Transverse colon (tissue), 4 donors: ENCODE data around the gene SNX25. TPM values are rescaled to one million over a fixed set of nuclear protein-coding genes. Genes with fewer than 3 reads are reported as not detected.

ENCODE experiments used
- DNase-seq: peaks from one replicate; pipeline ENCODE4 v3.0.0-alpha.2; 2019
- H3K27ac ChIP-seq, 4 donors: fragments of 200-600 bp; sonication (generic); 2 replicates each; pipeline ENCODE4 v1.5.1; 2016 to 2018; ENCODE audit warnings: inconsistent platforms in 4 of 4
- H3K27me3 ChIP-seq: fragments of 200-600 bp; sonication (generic); 2 replicates; pipeline ENCODE4 v1.5.1; 2017; ENCODE audit warnings: inconsistent platforms
- H3K36me3 ChIP-seq, 4 donors: fragments of 200-600 bp; sonication (generic); 2 replicates each; pipeline ENCODE4 v1.5.1; 2017 to 2019; ENCODE audit warnings: inconsistent platforms in 4 of 4
- H3K4me1 ChIP-seq, 4 donors: fragments of 200-600 bp; sonication (generic); 2 replicates each; pipeline ENCODE4 v1.5.1; 2017 to 2020; ENCODE audit warnings: inconsistent platforms in 4 of 4
- H3K4me3 ChIP-seq, 4 donors: fragments of 200-600 bp; sonication (generic); 1 replicate in 1 of 4; 2 replicates in 3 of 4; pipeline versions ENCODE4 v1.5.1 to v1.6.1; 2017 to 2019; ENCODE audit warnings: inconsistent platforms in 4 of 4
- H3K9me3 ChIP-seq, 2 donors: fragments of 200-600 bp; sonication (generic); 2 replicates each; pipeline ENCODE4 v1.5.1; 2017 to 2019; ENCODE audit warnings: inconsistent platforms in 2 of 2
- EP300 ChIP-seq: sonication (generic); formaldehyde crosslinking; IDR thresholded peaks from one replicate; pipeline ENCODE4 v1.6.1; 2017; ENCODE audit warnings: antibody characterized with exemption, low read depth
- POLR2A ChIP-seq: fragments of 450-650 bp; IDR thresholded peaks from one replicate; pipeline ENCODE4 v1.6.1; 2016; ENCODE audit warnings: antibody characterized with exemption, mild to moderate bottlenecking, moderate library complexity
- POLR2AphosphoS5 ChIP-seq, 3 donors: sonication (generic); formaldehyde crosslinking; IDR thresholded peaks; one replicate each; pipeline ENCODE4 v1.6.1; 2016; ENCODE audit warnings: antibody characterized with exemption in 3 of 3
- WGBS, 2 donors: methylation state at CpG; one replicate each; pipeline ENCODE4 v1.1.5; 2018; ENCODE audit warnings: low coverage in 1 of 2; 5-methylcytosine and 5-hydroxymethylcytosine counted together
- in situ Hi-C, 4 donors: fragments of 200-750 bp; cut with MboI; loops; one replicate each; pipeline versions ENCODE4 v1.15.0 to v1.15.1; 2017; ENCODE audit warnings: low sequenced_read_pairs in 3 of 4, low pct_ligation_motif_present in 1 of 4, low pct_unique_long_range_greater_than_20kb in 1 of 4
- intact Hi-C: fragments of 100-400 bp; cut with DNase I; formaldehyde crosslinking; loops from one replicate; pipeline ENCODE4 v1.15.1; 2023; ENCODE audit warnings: low total_unique reads
- total RNA-seq, 4 donors: library from RNA; depleted of rRNA; stranded (reverse); fragments of >200 nt; gene quantifications; one replicate each; pipeline ENCODE4 v1.1.0, GENCODE V29; 2016
- TF ChIP-seq, protein P1 (sequence below), 5 experiments: fragments of 200-600 bp in 3 of 5; fragments of 450-650 bp in 2 of 5; sonication (generic) in 3 of 5; IDR thresholded peaks; 1 replicate in 2 of 5; 2 replicates in 3 of 5; pipeline ENCODE4 v1.5.1; 2016 to 2017; ENCODE audit warnings: antibody characterized with exemption in 5 of 5, inconsistent platforms in 3 of 5, mild to moderate bottlenecking in 2 of 5, moderate library complexity in 1 of 5

SNX25 gene
- total RNA-seq, 4 donors from 2014 or later = 17.1 to 68.5 (median 19.5) TPM

DNA sequence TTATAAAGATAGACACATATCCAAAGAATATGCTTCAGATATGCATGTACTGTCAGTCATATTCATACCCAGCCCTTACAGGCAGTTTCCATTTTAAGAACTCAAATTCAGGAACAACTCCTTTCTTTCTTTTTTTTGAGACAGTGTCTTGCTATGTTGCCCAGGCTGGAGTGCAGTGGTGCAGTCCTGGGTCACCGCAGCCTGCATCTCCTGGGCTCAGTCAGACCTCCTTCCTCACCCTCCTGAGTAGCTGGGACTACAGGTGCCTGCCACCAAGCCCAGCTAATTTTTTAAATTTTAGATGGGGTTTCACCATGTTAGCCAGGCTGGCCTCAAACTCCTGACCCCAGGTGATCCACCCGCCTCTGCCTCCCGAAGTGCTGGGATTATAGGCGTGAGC is 34.5 kb downstream of the SNX25 start:
- no peak for TF ChIP-seq POLR2AphosphoS5 (IDR thresholded peaks at IDR 0.05)
- no peak for TF ChIP-seq EP300
- TF ChIP-seq, protein P1, sequence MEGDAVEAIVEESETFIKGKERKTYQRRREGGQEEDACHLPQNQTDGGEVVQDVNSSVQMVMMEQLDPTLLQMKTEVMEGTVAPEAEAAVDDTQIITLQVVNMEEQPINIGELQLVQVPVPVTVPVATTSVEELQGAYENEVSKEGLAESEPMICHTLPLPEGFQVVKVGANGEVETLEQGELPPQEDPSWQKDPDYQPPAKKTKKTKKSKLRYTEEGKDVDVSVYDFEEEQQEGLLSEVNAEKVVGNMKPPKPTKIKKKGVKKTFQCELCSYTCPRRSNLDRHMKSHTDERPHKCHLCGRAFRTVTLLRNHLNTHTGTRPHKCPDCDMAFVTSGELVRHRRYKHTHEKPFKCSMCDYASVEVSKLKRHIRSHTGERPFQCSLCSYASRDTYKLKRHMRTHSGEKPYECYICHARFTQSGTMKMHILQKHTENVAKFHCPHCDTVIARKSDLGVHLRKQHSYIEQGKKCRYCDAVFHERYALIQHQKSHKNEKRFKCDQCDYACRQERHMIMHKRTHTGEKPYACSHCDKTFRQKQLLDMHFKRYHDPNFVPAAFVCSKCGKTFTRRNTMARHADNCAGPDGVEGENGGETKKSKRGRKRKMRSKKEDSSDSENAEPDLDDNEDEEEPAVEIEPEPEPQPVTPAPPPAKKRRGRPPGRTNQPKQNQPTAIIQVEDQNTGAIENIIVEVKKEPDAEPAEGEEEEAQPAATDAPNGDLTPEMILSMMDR (IDR thresholded peaks at IDR 0.05) = no peak
- no peak for TF ChIP-seq POLR2A
- H3K27me3 ChIP-seq = no peaks in the 10 kb centered on the region
- in situ Hi-C loops (no loop called here), intact Hi-C loops (no loop called here)
- no peaks in the 10 kb centered on the region for H3K36me3 ChIP-seq
- WGBS, 2 donors = 85 to 86% methylated on average over 4 of the region's 4 CpGs
- no peak for DNase-seq
- no peak overlapping the region for H3K4me3 ChIP-seq
- H3K4me1 ChIP-seq = peaks cover 0 to 16% (median 1%) of the 10 kb centered on the region in 4 donors
- H3K9me3 ChIP-seq = peaks cover 0 to under 1% of the 10 kb centered on the region in 2 donors
- H3K27ac ChIP-seq = no peak overlapping the region

DNA sequence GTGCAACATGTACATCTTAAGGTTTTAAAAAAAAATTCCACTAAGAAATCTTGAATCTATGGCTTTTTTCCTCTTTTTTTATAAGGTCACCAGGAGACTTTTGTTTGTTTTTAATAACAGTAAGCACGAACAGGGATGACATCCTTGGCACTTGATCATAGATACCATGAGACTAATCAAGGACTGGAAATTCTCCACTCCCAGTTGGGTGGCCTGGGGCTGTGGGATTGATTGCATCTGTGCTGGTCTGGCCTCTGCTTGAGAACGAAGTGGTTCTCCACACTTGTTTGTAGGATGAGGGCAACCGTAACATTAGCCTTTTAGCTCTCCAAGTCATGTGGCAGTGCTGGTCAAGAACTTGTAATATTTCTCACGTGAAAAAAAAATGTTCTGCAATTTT is 35.4 kb downstream of the SNX25 start:
- no peaks in the 10 kb centered on the region for H3K36me3 ChIP-seq
- in situ Hi-C loops = no loop called here

DNA sequence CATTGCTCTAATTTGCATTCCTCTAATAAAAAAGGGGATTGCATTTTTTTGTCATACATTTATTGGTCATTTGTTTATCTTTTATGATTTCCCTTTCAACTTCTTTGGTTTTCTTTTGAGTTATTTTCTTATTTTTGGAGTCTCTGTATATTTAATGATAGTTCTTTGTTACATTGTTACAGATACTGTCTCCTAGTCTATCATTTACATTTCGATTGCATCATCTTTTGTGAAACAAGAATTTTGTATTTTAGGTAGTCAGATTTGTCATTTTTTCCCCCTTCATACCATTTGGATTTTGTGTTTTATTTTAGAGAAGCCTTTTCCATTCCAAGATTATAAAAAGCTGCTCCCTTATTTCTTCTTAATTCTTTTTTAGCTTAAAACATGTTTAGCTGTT is 37.1 kb downstream of the SNX25 start:
- Histone ChIP-seq H3K4me1 (peaks cover 0 to 16% (median 1%) of the 10 kb centered on the region in 4 donors), H3K4me3 (no peak overlapping the region), H3K27ac (no peak overlapping the region), H3K36me3 (no peaks in the 10 kb centered on the region), H3K27me3 (no peaks in the 10 kb centered on the region), H3K9me3 (no peaks in the 10 kb centered on the region)
- TF ChIP-seq EP300 = no peak
- no peak for TF ChIP-seq POLR2A
- TF ChIP-seq, protein P1 (IDR thresholded peaks at IDR 0.05) = no peak
- no peak for TF ChIP-seq POLR2AphosphoS5 (IDR thresholded peaks at IDR 0.05)
- intact Hi-C loops (no loop called here), in situ Hi-C loops (no loop called here)
- DNase-seq = no peak
- WGBS, 2 donors = 60 to 63% methylated on average over 1 of the region's 1 CpG

More for the DNA sequence above, 35.4 kb downstream of the SNX25 start:
- Histone ChIP-seq H3K27ac (no peak overlapping the region), H3K4me3 (no peak overlapping the region), H3K9me3 (no peaks in the 10 kb centered on the region), H3K27me3 (no peaks in the 10 kb centered on the region), H3K4me1 (peaks cover 0 to 16% (median 1%) of the 10 kb centered on the region in 4 donors)
- TF ChIP-seq POLR2A = no peak
- intact Hi-C loops = no loop called here
- DNase-seq = no peak
- 60 to 78% methylated on average over 4 of the region's 4 CpGs for WGBS, 2 donors

DNA sequence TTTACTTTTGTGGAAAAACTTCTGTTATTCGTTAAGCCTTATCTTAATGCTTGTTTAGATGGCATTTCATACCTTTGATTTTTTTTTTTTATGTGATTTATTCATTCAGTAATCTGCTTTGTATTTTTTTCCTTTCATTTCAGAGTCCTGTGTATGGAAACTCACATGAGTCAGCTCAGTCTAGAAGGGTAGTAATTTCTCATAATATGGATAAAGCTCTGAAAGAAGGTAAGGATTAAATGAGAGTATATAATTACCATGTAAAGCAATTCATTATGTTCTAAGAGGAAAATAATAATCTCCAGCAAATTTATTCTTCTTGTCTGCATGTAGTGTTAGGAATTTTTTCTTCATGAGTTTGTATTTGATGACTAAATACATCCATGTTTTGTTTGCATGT is 37.8 kb downstream of the SNX25 start:
- no peaks in the 10 kb centered on the region for H3K27me3 ChIP-seq
- DNase-seq = no peak
- H3K36me3 ChIP-seq = no peaks in the 10 kb centered on the region
- intact Hi-C loops (no loop called here), in situ Hi-C loops (no loop called here)
- H3K9me3 ChIP-seq = no peaks in the 10 kb centered on the region
- peaks cover 0 to 20% (median 1%) of the 10 kb centered on the region in 4 donors for H3K4me1 ChIP-seq
- no peak overlapping the region for H3K27ac ChIP-seq
- 71 to 86% methylated on average over 1 of the region's 1 CpG for WGBS, 2 donors
- TF ChIP-seq POLR2A (no peak), POLR2AphosphoS5 (IDR thresholded peaks at IDR 0.05) (no peak), EP300 (no peak)
- TF ChIP-seq, protein P1 (IDR thresholded peaks at IDR 0.05) = no peak
- no peak overlapping the region for H3K4me3 ChIP-seq

DNA sequence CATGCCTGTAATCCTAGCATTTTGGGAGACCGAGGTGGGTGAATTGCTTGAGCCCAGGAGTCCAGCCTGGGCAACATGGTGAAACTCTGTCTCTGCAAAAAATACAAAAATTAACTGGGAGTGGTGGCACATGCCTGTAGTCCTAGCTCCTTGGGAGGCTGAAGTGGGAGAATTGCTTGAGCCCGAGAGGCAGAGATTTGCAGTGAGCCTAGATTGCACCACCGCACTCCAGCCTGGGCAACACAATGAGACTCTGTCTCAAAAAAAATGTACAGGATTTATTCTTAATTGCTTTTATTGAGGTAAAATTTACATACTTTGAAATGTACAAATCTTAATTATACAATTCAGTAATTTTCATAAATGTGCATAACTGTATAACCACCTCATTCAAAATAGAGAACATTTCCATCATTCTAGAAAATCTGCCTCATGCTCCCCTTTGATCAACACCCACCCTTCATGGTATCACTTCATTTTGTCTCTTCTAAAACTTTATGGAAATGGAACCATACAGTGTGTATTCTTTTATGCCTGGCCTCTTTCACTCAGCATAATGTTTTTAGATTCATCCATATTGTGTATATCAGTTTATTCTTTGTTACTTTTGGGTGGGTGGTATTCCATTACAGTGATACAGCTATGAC is 39.1 kb downstream of the SNX25 start:
- TF ChIP-seq POLR2AphosphoS5 (IDR thresholded peaks at IDR 0.05) (no peak), EP300 (no peak), POLR2A (no peak)
- TF ChIP-seq, protein P1 (IDR thresholded peaks at IDR 0.05) = no peak
- Histone ChIP-seq H3K9me3 (no peaks in the 10 kb centered on the region), H3K27me3 (no peaks in the 10 kb centered on the region), H3K27ac (no peak overlapping the region), H3K4me3 (no peak overlapping the region), H3K36me3 (no peaks in the 10 kb centered on the region), H3K4me1 (peaks cover 0 to 18% (median 0%) of the 10 kb centered on the region in 4 donors)
- intact Hi-C loops (no loop called here), in situ Hi-C loops (no loop called here)
- no peak for DNase-seq
- WGBS, 2 donors = 97 to 100% methylated on average over 2 to 3 of the region's 3 CpGs
